MCF 10A (cell line): ENCODE results near the gene KCNIP1. TPM values are rescaled to one million over a fixed set of nuclear protein-coding genes. Genes with fewer than 3 reads are reported as not detected.

Experiments
- BruUV-seq: library from RNA; stranded (reverse); fragments of 400-500 nt; replicated peaks from 2 replicates; lab custom pipeline; 2021; lab: Mats Ljungman, UMichigan
- CTCF ChIA-PET: fragments of 300-600 bp; sonication (Branson Sonifier 250); formaldehyde crosslinking; extraction: SDS; loops from one replicate; lab custom pipeline; 2021; ENCODE audit warnings: antibody characterized with exemption, inconsistent platforms; lab: Yijun Ruan, JAX
- POLR2A ChIA-PET: fragments of 300-600, 350-650 bp; sonication (Branson Sonifier 250); formaldehyde crosslinking; extraction: SDS; loops from one replicate; lab custom pipeline; 2020; ENCODE audit warnings: antibody characterized with exemption, inconsistent platforms; lab: Yijun Ruan, JAX
- DNase-seq: peaks from one replicate; pipeline ENCODE4 v3.0.0-alpha.2; 2018; ENCODE audit not compliant: unreplicated experiment
- H3K27ac Mint-ChIP-seq: one replicate; pipeline ENCODE4 v1.8.0; 2022; ENCODE audit warnings: mild to moderate bottlenecking, low read depth, mixed read lengths; ENCODE audit not compliant: unreplicated experiment
- H3K27me3 Mint-ChIP-seq: one replicate; pipeline ENCODE4 v1.8.0; 2022; ENCODE audit warnings: mixed read lengths; ENCODE audit not compliant: insufficient read depth, unreplicated experiment
- H3K36me3 Mint-ChIP-seq: one replicate; pipeline ENCODE4 v1.8.0; 2022; ENCODE audit warnings: mild to moderate bottlenecking, moderate library complexity, mixed read lengths; ENCODE audit not compliant: insufficient read depth, unreplicated experiment
- H3K4me1 Mint-ChIP-seq: one replicate; pipeline ENCODE4 v1.8.0; 2022; ENCODE audit warnings: mixed read lengths; ENCODE audit not compliant: insufficient read depth, unreplicated experiment
- H3K4me3 Mint-ChIP-seq: one replicate; pipeline ENCODE4 v1.8.0; 2022; ENCODE audit warnings: mild to moderate bottlenecking, moderate library complexity, mixed read lengths; ENCODE audit not compliant: unreplicated experiment
- H3K9me3 Mint-ChIP-seq: one replicate; pipeline ENCODE4 v1.8.0; 2022; ENCODE audit warnings: mixed read lengths; ENCODE audit not compliant: unreplicated experiment
- intact Hi-C: fragments of 100-400 bp; cut with micrococcal nuclease; formaldehyde crosslinking; loops from 2 replicates; pipeline ENCODE4 v1.14.1; 2022
- total RNA-seq: library from RNA; stranded (reverse); gene quantifications from 2 replicates; pipeline ENCODE4 v1.2.3, GENCODE V29; 2022
- TF ChIP-seq, protein P1 (sequence below): fragments of 200-600 bp; IDR thresholded peaks from one replicate; pipeline ENCODE4 v1.8.0; 2022; ENCODE audit warnings: antibody characterized with exemption, mild to moderate bottlenecking; ENCODE audit not compliant: unreplicated experiment

KCNIP1 gene
- total RNA-seq, 1 experiment from 2014 or later = not detected

DNA sequence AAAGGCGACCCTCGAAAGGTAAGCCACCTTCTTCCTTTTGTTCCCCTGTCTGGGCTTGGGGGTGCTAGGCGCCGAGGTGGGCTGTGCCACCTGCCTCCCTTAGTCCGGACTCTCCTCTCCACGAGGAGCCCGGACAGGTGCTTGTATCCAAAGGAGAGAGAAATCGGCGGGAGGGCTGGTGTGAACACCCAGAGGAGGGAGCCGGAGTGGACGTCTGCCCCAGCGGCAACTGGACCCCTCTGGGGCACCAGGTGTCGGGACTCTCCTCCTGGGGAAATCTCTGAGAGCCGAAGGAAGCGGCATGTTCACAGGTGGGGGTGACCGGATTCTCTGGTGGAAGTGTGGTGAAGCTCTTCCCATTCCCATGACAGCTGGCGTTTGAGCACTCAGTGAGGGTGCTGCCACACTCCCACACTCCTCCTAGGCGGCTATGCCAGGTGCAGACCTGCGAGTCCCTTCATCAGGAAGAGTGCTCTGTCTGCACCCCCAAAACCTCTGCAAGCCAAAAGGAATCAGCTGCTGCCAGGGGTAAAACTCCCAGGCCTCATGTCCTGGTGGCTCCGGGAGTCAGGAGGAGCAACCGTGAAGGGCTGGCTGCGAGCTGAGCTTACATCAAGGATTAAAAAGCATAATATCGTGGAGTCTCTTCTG lies 921 bp downstream of the KCNIP1 start:
- no TSS peak for BruUV-seq
- TF ChIP-seq, protein P1, sequence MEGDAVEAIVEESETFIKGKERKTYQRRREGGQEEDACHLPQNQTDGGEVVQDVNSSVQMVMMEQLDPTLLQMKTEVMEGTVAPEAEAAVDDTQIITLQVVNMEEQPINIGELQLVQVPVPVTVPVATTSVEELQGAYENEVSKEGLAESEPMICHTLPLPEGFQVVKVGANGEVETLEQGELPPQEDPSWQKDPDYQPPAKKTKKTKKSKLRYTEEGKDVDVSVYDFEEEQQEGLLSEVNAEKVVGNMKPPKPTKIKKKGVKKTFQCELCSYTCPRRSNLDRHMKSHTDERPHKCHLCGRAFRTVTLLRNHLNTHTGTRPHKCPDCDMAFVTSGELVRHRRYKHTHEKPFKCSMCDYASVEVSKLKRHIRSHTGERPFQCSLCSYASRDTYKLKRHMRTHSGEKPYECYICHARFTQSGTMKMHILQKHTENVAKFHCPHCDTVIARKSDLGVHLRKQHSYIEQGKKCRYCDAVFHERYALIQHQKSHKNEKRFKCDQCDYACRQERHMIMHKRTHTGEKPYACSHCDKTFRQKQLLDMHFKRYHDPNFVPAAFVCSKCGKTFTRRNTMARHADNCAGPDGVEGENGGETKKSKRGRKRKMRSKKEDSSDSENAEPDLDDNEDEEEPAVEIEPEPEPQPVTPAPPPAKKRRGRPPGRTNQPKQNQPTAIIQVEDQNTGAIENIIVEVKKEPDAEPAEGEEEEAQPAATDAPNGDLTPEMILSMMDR = no peak
- Mint-ChIP-seq H3K4me1 (no peaks in the 10 kb centered on the region), H3K4me3 (no peak overlapping the region), H3K36me3 (no peaks in the 10 kb centered on the region), H3K27me3 (no peaks in the 10 kb centered on the region), H3K9me3 (no peaks in the 10 kb centered on the region), H3K27ac (no peak overlapping the region)
- POLR2A ChIA-PET = interaction anchor here (0.9 kb wide), 1 partner anchor 44 kb away, joined by 3 read pairs; no protein-coding TSS in a partner anchor
- CTCF ChIA-PET = interaction anchor here (0.6 to 1.1 kb wide), 3 partner anchors 17 to 119 kb away, joined by 3 to 6 read pairs (median 3); no protein-coding TSS in a partner anchor
- intact Hi-C loops = no loop called here
- no peak for DNase-seq

DNA sequence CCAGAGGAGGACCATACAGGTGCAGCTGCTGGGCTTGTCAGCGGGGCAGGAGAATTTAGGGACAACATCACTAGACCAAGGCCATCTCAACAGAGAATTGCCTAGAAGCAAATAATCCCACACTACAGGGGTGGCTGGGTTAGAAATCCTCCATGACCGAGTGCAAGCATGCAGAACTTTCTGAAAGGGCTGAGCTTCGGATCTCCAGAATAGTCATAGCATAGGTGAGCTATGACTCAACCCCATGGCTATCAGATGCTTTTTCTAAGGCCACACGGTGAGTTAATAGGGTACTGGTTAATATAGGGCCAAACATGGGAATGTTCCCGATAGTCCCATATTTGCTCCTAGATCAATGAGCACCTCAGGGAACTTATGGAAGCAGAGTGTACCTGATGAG lies 4.2 kb downstream of the KCNIP1 start:
- H3K36me3 Mint-ChIP-seq = no peaks in the 10 kb centered on the region
- intact Hi-C loops = no loop called here
- no TSS peak for BruUV-seq
- H3K27ac Mint-ChIP-seq = no peak overlapping the region
- no peaks in the 10 kb centered on the region for H3K27me3 Mint-ChIP-seq
- H3K9me3 Mint-ChIP-seq = no peaks in the 10 kb centered on the region
- DNase-seq = no peak
- POLR2A ChIA-PET = no interaction called here
- H3K4me3 Mint-ChIP-seq = no peak overlapping the region
- TF ChIP-seq, protein P1 = no peak
- H3K4me1 Mint-ChIP-seq = no peaks in the 10 kb centered on the region
- CTCF ChIA-PET = no interaction called here

DNA sequence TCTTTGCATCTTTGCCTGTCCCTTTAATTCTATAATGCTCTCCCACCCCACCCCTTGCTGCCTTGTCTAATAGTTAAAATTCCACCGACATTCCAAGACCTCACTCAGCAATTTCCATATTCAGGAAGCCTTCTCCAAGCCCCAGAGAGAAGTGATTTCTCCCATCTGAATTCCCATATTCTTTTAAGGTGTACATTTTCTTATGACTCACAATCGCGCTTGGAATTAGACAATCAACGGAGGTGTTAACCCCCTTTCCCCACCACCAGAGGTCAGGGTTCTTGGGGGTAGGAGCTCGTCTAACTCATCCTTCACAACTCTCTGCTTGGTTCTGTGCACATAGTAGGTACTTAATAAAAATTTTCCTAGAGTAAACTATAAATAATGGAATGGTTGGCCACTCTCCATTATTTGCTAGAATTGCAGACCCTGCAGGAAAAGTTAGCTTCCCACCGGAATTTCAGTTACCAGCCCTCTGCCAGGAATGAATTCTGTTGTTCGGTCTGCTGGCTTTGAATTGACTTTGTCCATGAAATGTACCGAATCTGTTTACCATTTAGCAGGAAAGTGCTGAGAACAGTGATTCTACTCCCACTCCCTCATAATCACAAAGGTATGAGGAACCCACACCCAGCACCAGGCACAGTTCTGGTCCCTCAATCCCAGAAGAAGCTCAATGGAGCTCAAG lies 5.0 kb downstream of the KCNIP1 start:
- POLR2A ChIA-PET = interaction anchor here (1.2 kb wide), 1 partner anchor 54 kb away, joined by 3 read pairs; no protein-coding TSS in a partner anchor
- Mint-ChIP-seq H3K9me3 (no peaks in the 10 kb centered on the region), H3K4me3 (no peak overlapping the region), H3K27me3 (no peaks in the 10 kb centered on the region), H3K4me1 (no peaks in the 10 kb centered on the region), H3K27ac (no peak overlapping the region), H3K36me3 (no peaks in the 10 kb centered on the region)
- intact Hi-C loops = no loop called here
- CTCF ChIA-PET = interaction anchor here (0.6 to 1.2 kb wide), 3 partner anchors 9 to 37 kb away, joined by 3 to 5 read pairs (median 4); no protein-coding TSS in a partner anchor
- no peak for DNase-seq
- BruUV-seq = no TSS peak
- TF ChIP-seq, protein P1 = no peak

DNA sequence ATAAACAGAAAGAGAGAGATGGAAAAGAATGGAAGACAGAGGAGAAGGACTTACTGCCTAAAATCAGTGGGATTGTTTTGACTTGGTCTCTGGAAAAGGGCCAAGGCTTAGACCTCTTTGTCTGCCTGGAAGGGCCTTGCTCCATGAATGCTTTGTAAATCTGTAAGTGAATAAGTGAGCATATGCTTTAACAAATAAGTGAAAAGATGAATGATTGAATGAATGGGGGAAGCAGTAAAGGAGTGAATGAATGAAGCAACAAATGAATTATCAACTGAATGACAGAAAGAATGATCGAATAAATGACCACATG lies 5.5 kb downstream of the KCNIP1 start:
- DNase-seq = no peak
- ChIA-PET CTCF (interaction anchor here (0.6 to 1.2 kb wide), 3 partner anchors 9 to 37 kb away, joined by 3 to 5 read pairs (median 4); no protein-coding TSS in a partner anchor), POLR2A (interaction anchor here (1.2 kb wide), 1 partner anchor 55 kb away, joined by 3 read pairs; no protein-coding TSS in a partner anchor)
- no TSS peak for BruUV-seq
- intact Hi-C loops = no loop called here
- no peaks in the 10 kb centered on the region for H3K27me3 Mint-ChIP-seq
- H3K27ac Mint-ChIP-seq = no peak overlapping the region
- no peaks in the 10 kb centered on the region for H3K36me3 Mint-ChIP-seq
- no peak overlapping the region for H3K4me3 Mint-ChIP-seq
- TF ChIP-seq, protein P1 = no peak
- no peaks in the 10 kb centered on the region for H3K9me3 Mint-ChIP-seq
- no peaks in the 10 kb centered on the region for H3K4me1 Mint-ChIP-seq
